Stimulated activated CD4-positive, alpha-beta T cell treated with anti-CD3 and anti-CD28 coated beads, Interleukin-15, amount 100 ng/mL, for 24 hours (primary cell): Measurements from ENCODE around the gene NBDY.
"Not testable (repeated sequence)": the region's sequence is repeated elsewhere in the genome, so short reads cannot be mapped to it uniquely, and the experiment has no call there.

ENCODE experiments used
- DNase-seq: peaks from one replicate; pipeline ENCODE4 v3.0.0-alpha.2; 2020

The NBDY gene

DNA sequence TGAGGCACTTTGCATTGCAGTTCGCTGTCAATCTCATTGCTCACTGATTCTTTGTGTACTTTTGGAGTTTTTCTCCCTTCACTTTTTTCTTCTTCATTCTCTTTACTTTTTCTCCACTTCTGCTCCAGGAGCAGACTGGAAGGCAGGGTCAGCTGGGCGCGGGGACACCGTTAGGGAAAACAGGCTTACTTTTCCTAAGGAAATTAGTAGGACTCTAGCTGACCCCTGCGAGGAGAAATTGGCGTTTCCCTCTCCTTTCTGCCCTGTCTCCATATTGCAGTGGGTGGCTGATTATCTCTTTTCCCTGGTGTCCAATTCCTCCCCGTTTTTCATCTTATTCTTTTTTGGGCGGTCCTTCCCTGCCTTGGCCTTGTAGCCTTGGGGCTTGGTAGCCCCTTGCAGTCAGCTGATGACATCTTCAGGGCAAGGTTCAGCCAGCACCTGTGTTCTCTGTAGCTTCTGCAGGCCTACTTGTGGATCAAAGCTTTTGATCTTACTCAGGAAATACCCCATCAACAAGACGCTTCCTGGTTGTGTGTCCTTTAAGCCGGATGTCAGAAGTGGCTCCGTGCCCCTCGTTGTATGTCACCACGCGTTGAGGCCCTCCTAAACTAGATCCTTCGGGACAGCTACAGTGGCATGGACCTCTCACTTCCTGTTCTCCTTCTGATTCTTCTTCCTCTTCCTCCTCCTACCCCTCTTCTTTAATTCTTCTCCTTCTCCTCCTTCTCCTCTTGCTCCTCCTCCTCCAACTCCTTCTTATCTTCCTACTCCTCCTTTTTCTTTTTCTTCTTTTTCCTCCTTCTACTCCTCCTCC is 36.1 kb downstream of the NBDY start:
- DNase-seq: peak; percentile 22

DNA sequence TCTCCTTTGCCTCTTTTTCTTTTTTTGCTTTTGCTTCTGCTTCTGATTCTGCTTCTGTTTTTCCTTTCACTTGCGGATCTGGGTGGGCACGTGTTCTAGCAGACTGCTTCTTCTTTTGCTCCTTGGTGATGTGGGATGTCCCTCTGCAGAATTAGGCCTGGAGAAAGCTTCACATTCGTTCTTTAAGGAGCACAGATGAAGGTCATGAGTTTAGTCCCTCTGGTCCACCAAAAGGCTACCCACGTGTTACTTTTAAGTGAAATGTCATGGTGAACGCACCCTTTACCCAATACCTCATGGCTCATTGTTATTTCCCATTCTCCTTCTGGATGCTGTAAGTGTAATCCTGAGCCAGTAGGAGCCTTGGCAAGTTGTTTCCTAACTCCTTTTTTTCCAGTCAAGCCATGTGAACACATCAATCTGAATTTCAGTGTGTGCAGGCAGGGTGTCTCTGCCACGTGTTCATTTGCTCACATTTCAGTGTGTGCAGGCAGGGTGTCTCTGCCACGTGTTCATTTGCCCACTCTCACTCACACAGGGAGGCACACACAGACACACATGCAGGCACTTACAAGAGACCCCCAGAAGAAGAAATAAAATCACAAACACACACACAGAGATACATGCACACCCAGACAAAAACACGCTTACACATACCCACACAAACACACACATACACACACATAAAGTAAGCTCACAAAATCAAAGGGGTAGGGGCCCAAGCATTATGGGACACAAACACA is 36.9 kb downstream of the NBDY start:
- no peak for DNase-seq

DNA sequence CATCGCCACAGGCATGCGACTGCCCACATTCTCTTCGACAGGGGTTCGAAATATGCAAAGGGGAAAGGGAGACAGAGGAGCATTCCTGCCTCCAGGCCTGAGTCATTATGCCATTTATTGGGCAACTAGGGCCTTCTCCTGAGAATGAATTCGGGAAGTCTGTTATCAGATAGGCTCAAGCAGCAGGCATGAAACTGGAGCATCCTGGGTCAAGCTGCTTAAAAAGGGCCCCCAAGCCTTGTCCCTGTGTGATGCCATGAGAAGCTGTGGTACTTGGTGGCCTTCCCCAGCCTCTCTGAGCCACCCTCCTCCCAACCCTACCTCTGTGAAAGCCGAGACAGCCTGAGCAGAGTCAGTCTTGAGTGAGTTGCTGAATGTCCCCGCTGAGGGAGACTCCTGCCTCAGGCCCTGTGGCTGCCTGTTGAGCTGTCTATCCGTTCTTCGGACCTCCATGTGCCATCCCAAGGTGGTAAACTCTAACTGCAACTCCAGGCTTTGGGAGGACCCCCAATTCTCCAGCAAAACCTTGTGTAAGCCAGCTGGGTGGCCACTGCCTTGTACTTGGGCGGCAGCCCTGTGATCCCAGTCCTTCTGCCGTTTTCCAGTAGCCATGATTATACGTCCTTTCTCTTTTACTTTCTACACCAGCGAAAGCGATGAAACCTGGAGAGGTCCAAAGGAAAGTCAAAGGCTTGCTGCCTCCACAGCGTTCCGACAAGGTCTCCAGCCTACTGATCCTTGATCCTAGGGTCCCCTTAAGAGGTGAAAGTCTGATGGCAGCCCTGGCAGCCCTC is 37.7 kb downstream of the NBDY start:
- no peak for DNase-seq

DNA sequence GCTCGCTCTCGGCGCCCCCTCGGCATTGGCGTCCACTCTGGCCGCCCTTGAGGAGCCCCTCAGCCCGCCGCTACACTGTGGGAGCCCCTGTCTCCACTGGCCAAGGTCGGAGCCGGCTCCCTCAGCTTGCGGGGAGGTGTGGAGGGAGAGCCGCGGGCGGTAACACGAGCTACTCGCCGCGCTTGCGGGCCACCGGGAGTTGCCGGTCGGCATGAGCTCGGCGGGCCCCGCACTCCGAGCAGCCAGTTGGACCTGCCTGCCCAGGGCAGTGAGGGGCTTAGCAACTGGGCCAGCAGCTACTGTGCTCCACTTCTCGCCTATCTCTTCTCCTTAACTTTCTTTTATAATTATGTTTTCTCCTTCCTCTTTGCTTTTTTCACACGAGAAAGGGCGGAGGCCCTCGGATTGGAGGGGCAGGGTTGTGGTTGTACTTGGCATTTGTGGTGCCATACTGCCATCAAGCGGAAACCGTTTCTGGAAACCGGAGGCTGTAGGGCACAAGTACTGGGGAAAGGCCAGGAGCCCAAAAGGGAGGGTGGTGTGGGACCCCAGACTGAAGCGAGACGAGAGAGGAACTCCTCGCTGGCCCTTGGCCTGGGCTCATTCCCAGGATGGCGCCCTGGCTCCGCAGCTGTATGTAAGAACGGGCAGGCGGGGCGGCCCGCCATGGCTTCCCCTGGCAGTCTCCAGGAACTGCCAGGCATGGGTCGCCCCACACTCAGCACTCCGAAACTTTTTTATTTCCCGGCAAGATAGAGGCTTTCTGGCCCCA is 38.5 kb downstream of the NBDY start:
- not testable (repeated sequence) for DNase-seq

DNA sequence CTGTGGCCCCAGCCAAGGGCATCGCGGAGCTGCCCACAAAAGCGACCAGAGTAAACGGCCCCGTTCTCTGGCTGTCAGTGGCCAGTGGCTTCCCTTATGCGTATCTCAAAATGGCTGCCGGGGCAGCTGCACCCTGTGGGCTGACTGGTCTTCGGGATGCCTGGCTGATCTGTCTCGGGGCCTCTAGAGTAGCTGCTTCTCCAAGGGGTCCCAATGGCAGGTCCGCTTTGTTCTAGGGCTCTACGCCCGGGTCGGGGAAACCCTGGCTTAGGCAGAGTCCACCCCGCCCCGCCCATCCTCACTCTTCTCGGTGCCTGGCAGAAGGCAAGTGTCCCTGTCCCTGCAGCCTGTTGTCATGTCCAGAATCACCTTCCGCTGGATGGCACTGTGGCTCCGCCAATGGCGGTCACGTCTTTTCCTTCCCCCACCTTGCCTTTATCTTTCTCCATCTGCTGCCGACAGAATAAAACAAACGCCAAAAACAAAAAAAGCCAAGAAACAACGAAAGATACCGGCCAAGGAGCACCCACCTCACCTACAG is 39.1 kb downstream of the NBDY start:
- not testable (repeated sequence) for DNase-seq

DNA sequence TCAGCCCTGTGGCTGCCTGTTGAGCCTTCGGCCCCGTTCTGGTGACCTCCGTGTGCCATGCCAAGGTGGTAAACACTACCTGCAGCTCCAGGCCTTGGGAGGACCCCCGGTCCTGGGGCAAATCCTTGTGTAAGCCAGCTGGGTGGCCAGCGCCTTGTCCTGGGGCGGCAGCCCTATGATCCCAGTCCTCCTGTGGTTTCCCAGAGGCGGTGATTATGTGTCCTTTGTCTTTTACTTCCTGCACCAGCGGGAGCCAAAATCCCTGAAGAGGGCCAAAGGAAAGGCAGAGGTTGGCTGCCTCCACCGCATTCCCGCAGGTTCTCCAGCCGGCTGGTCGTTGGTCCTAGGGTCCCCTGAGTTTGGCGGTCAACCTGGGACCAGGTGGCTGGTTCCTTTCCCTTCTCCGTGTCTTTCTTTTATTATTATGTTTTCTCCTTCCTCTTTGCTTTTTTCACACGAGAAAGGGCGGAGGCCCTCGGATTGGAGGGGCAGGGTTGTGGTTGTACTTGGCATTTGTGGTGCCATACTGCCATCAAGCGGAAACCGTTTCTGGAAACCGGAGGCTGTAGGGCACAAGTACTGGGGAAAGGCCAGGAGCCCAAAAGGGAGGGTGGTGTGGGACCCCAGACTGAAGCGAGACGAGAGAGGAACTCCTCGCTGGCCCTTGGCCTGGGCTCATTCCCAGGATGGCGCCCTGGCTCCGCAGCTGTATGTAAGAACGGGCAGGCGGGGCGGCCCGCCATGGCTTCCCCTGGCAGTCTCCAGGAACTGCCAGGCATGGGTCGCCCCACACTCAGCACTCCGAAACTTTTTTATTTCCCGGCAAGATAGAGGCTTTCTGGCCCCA is 43.9 kb downstream of the NBDY start:
- DNase-seq: not testable (repeated sequence)

DNA sequence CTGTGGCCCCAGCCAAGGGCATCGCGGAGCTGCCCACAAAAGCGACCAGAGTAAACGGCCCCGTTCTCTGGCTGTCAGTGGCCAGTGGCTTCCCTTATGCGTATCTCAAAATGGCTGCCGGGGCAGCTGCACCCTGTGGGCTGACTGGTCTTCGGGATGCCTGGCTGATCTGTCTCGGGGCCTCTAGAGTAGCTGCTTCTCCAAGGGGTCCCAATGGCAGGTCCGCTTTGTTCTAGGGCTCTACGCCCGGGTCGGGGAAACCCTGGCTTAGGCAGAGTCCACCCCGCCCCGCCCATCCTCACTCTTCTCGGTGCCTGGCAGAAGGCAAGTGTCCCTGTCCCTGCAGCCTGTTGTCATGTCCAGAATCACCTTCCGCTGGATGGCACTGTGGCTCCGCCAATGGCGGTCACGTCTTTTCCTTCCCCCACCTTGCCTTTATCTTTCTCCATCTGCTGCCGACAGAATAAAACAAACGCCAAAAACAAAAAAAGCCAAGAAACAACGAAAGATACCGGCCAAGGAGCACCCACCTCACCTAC is 44.5 kb downstream of the NBDY start:
- not testable (repeated sequence) for DNase-seq

DNA sequence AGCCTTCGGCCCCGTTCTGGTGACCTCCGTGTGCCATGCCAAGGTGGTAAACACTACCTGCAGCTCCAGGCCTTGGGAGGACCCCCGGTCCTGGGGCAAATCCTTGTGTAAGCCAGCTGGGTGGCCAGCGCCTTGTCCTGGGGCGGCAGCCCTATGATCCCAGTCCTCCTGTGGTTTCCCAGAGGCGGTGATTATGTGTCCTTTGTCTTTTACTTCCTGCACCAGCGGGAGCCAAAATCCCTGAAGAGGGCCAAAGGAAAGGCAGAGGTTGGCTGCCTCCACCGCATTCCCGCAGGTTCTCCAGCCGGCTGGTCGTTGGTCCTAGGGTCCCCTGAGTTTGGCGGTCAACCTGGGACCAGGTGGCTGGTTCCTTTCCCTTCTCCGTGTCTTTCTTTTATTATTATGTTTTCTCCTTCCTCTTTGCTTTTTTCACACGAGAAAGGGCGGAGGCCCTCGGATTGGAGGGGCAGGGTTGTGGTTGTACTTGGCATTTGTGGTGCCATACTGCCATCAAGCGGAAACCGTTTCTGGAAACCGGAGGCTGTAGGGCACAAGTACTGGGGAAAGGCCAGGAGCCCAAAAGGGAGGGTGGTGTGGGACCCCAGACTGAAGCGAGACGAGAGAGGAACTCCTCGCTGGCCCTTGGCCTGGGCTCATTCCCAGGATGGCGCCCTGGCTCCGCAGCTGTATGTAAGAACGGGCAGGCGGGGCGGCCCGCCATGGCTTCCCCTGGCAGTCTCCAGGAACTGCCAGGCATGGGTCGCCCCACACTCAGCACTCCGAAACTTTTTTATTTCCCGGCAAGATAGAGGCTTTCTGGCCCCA is 49.3 kb downstream of the NBDY start:
- DNase-seq: not testable (repeated sequence)

DNA sequence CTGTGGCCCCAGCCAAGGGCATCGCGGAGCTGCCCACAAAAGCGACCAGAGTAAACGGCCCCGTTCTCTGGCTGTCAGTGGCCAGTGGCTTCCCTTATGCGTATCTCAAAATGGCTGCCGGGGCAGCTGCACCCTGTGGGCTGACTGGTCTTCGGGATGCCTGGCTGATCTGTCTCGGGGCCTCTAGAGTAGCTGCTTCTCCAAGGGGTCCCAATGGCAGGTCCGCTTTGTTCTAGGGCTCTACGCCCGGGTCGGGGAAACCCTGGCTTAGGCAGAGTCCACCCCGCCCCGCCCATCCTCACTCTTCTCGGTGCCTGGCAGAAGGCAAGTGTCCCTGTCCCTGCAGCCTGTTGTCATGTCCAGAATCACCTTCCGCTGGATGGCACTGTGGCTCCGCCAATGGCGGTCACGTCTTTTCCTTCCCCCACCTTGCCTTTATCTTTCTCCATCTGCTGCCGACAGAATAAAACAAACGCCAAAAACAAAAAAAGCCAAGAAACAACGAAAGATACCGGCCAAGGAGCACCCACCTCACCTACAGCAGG is 50.0 kb downstream of the NBDY start:
- not testable (repeated sequence) for DNase-seq

DNA sequence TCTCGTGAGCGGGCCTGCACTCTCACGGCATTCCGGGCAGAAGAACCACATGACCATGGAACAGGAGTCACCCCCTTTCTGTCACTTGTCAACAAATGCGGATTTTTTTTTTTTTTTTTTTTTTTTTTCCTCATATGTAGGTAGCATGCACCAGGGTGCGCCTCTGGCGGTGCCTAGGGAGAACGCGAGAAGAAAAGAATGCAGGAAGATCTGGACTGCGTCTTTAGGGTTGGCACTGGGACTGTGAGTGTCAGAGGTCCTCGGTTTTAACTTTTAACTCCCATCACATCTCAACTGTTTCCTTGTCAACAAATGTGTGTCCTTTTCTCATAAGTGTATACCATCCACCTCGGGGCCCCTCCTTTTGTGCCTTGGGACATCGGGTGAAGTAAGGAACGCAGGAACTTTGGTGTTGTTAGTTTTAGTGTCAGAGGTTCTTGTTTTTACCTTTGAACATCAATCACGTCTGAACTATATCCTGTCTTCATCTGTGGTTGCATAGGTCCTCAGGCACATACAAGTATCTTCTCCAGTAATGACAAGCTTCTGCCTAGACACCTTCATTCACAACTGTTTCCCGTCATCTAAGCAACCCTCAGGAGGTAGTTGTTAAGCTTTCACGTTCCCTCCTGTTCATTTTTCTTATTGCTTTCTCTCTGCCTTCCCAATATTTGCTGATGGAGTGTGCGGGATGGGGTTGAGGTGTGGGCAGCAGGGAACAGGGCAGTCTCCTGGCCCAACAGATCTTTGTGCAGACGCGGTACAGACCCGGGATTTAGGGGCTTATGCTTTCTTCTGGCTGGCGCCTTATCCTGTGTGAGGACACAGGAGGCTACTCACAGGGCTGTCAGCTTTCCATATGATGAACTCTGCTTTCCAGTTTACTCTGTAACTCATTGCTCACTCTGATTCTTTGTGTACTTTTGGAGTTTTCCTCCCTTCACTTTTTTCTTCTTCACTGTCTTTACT is 51.9 kb downstream of the NBDY start:
- not testable (repeated sequence) for DNase-seq

DNA sequence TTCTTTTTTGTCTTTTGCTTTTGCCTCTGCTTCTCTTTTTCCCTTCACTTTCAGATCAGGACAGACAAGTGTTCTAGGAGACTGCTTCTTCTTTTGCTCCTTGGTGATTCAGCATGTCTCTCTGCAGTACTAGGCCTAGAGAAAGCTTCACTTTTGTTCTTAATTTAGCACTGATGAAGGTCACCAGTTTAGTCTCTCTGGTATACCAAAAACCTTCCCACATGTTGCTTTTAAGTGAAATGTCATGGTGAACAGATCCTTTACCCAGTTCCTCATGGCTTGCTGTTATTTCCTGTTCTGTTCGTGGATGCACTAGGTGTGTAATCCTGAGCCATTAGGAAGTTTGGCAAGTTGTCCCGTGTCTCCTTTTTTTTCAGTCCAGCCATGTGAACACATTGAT is 53.3 kb downstream of the NBDY start:
- DNase-seq: no peak

DNA sequence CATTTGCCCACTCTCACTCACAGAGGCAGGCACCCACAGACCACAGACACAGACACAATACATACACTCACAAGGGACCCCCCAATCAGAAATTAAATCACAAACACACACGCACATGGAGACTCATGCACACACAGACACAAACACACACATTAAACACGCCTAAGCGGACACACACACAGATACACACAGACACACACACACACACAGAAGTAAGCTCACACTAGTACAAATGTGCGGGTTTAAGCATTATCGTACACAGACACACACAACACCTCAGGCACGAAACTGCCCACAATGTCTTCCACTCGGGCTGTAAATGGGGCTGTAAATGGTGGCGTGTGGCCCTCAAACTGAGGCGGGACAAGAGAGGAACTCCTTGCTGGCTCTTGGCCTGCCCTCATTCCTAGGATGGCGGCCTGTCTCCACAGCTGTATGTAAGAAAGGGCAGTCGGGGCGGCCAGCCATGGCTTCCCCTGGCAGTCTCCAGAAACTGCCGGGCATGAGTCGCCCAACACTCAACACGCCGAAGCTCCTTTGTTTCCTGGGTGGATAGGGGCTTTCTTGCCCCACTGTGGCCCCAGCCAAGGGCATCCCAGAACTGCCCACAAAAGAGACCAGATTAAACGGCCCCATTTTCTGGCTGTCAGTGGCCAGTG is 53.9 kb downstream of the NBDY start:
- DNase-seq: no peak

DNA sequence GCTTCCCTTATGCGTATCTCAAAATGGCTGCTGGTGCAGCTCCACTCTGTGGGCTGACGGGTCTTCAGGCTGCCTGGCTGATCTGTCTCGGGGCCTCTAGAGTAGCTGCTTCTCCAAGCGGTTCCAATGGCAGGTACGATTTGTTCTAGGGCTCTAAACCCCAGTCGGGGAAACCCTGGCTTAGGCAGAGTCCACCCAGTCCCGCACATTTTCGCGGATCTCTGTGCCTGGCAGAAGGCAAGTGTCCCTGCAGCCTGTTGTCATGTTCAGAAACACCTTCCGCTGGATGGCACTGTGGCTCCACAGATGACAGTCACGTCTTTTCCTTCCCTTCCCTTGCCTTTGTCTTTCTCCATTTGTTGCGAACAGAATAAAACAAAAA is 54.4 kb downstream of the NBDY start:
- DNase-seq: no peak

DNA sequence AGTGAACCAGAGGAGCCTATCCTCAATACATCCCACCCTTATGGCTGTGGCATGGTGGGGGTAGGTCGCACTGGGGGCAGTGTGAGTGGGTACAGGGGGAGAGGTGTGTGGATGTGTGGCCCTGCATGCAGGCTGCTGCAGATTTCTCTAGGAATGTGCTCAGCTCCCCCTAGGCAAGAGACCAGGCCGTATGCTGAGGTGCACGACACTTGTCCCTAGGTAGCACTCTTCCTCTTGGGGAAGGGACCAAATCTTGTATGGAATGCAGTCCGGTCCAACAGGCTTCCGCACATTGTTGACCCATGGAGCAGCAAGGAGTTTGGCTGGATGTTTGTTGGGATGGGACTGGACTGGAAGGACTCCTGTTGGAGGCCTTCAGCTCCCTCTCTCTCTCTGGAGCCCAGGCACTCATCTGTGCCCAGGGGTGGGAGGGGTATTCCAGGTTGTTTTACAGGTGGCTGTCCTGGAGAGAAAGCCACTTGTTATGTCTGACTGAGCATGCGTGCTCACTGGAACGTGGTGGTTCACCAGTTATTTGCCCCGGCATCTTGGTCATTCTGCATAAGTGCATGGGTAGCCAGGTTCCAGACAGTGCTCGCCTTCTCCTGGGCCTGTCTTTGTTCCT is 55.1 kb downstream of the NBDY start:
- DNase-seq: no peak

DNA sequence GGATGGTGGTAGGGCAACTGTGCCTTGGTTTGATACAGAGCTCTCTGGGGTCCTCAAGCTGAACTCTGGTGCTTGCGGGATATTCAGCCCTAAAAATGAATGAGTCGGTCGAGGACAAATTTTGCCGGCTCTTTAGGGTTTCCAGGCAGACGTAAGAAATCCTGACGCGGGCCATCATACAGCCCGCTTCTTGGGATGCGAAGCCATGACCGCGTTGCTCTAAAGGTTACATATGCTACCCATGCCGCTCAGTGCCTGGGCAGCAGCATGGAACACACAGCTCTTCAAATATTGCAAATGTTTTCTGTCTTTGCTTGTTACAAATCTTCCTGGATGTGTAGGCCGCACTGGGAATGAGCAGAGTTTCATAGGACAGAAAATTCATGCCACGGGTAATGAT is 55.6 kb downstream of the NBDY start:
- DNase-seq: no peak

DNA sequence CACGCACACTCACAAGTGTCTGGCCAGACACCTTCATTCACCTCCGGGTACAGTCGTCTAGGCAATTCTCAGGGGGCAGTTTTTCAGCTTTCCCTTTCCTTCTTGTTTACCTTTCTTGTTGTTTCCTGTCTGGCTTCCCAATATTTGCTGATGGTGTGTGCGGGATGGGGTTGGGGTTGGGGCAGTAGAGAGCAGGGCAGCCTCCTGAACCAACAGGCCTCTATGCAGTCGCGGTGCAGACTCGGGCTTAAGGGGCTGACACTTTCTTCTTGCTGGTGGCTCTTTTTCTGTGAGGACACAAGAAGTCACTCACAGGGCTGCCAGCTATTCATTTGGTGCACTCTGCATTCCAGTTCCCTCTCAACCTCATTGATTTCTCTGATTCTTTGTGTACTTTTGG is 56.4 kb downstream of the NBDY start:
- DNase-seq: no peak

DNA sequence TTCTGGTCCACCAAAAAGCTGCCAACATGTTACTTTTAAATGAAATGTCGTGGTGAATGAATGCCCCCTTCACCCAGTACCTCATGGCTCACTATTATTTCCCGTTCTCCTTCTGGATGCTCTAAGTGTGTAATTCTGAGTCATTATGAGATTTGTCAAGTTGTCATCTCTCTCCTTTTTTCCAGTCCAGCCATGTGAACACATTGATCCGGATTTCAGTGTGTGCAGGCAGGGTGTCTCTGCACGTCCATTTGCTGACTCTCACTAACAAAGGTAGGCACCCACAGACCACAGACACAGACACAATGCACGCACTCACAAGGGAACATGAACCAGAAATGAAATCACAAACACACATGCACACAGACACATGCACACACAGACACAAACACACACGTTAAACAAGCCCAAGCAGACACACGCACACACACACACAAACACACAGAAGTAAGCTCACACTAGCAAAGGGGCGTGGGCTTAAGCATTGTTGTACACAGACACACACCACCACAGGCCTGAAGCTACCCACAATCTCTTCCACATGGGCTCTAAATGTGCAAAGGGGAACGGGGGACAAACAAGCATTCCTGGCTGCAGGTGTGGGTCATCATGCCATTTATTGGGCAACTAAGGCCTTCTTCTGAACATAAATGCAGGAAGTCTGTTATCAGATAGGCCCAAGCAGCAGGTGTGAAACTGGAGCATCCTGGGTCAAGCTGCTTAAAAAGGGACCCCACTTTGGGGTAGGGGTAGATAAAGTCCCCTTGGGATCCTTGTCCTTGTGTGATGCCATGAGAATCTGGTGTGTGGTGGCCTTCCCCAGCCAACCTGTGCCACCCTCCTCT is 58.1 kb downstream of the NBDY start:
- DNase-seq: no peak
